BLaER1 (cell line): ENCODE measurements around the gene SYAP1.

Source experiments
- H3K27ac ChIP-seq: shearing (Covaris generic); formaldehyde crosslinking; 2 replicates; pipeline ENCODE4 v1.8.1; 2022
- H3K27me3 ChIP-seq: shearing (Covaris generic); formaldehyde crosslinking; 2 replicates; pipeline ENCODE4 v1.8.1; 2022
- H3K36me3 ChIP-seq: shearing (Covaris generic); formaldehyde crosslinking; 2 replicates; pipeline ENCODE4 v1.8.1; 2022
- H3K4me1 ChIP-seq: shearing (Covaris generic); formaldehyde crosslinking; 2 replicates; pipeline ENCODE4 v1.8.1; 2022
- H3K4me2 ChIP-seq: shearing (Covaris generic); formaldehyde crosslinking; 2 replicates; pipeline ENCODE4 v1.8.1; 2022
- H3K4me3 ChIP-seq: shearing (Covaris generic); formaldehyde crosslinking; 2 replicates; pipeline ENCODE4 v1.8.1; 2022
- H3K9ac ChIP-seq: shearing (Covaris generic); formaldehyde crosslinking; 2 replicates; pipeline ENCODE4 v1.8.1; 2022
- H3K9me3 ChIP-seq: shearing (Covaris generic); formaldehyde crosslinking; 2 replicates; pipeline ENCODE4 v1.8.1; 2022
- H4K20me1 ChIP-seq: shearing (Covaris generic); formaldehyde crosslinking; 2 replicates; pipeline ENCODE4 v1.8.1; 2022
- Cebpa-rat ChIP-seq: shearing (Covaris generic); IDR thresholded peaks from 2 replicates; pipeline ENCODE4 v1.8.1; 2022

SYAP1 gene

DNA sequence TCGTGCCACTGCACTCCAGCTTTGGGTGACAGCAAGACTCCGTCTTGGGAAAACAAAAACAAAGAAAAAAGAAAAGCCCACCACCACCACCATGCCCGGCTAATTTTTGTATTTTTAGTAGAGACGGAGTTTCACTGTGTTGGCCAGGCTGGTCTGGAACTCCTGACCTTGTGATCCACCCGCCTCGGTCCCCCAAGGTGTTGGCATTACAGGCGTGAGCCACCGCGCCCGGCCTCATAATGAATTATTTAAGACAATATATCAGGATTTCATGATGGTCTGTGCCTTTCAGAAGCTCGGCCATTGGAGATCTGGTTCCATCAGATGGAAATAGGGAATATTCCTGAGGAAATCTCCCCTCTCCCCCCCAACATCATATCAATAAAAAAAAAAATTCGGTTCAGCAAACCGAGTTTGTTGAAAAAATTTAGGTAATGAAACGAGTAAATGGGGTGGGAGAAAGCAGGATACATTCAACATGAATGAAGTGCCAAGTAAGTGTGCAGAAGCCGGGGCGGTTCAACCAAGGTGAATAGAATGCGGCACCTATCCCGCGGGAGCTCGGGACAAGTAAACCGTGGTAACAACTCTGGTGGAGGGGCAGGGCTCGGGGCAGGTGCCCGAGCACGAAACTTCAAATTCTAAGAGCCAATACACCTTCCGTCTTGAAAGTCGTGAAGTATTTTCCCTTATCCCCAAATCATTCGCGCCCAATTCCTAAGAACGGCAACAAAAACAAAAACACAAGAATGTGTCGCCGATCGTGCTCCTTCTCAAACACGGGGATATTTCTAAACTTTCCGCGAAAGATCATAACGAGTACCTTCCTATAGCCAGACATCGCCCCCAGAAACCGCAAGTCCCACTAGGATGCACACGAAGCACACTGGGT lies 66.1 kb downstream of the SYAP1 start:
- H3K27ac ChIP-seq = no peak overlapping the region
- H3K9ac ChIP-seq = peak overlapping the region; percentile 73
- peak overlapping the region; percentile 77 for H3K4me3 ChIP-seq
- H3K4me2 ChIP-seq = peak overlapping the region; percentile 98
- peaks cover 25% of the 10 kb centered on the region for H3K4me1 ChIP-seq
- H4K20me1 ChIP-seq = peaks cover 35% of the 10 kb centered on the region
- H3K9me3 ChIP-seq = no peaks in the 10 kb centered on the region
- peaks cover 1% of the 10 kb centered on the region; the same call in 1 of the 2 replicates for H3K36me3 ChIP-seq
- H3K27me3 ChIP-seq = peaks cover 14% of the 10 kb centered on the region
- no peak for TF ChIP-seq Cebpa-rat

DNA sequence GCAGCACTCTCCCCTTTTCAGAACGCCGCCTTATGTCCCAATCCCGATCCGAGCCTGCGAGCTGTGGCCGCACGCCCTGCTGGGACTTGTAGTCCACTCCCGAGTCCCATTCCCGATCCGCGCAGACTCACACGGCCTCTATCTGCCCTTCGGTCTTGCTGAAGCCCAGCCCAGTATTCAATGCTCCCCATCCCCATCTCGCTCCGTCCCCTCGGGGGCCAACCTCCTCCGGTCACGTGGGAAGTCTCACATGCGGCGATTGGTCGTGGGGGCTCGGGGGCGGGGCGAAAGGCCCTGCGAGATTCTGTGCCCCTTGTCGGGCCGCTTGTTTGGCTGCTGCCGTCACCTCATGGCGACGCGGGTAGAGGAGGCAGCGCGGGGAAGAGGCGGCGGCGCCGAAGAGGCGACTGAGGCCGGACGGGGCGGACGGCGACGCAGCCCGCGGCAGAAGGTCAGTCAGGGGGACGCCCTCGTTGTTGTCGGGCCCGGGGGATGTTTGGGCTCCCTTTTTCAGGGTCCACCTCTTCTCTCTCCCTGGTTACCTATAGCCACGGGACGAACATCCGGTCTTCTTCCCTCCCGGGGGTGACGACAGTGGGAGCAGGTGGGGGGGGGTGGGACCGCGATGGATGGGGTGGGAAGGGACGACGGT lies 66.9 kb downstream of the SYAP1 start, which contains the start of gene TXLNG:
TSS of gene TXLNG (plus strand) at position 328 of the 652 bp plus-strand sequence. CDS start at position 350, 22 bp downstream.
- H3K4me2 ChIP-seq = peak within 1 kb of the TSS; percentile 98
- H3K4me3 ChIP-seq = peak within 1 kb of the TSS; percentile 77
- H3K4me1 ChIP-seq = peaks cover 25% of the 10 kb centered on the region
- H3K36me3 ChIP-seq = peaks cover 9% of the 10 kb centered on the region
- peaks cover 14% of the 10 kb centered on the region for H3K27me3 ChIP-seq
- TF ChIP-seq Cebpa-rat = peak; percentile 63; the same call in 1 of the 2 replicates
- peaks cover 43% of the 10 kb centered on the region for H4K20me1 ChIP-seq
- peak within 1 kb of the TSS; percentile 82 for H3K9ac ChIP-seq
- peak within 1 kb of the TSS; percentile 77 for H3K27ac ChIP-seq
- no peaks in the 10 kb centered on the region for H3K9me3 ChIP-seq

DNA sequence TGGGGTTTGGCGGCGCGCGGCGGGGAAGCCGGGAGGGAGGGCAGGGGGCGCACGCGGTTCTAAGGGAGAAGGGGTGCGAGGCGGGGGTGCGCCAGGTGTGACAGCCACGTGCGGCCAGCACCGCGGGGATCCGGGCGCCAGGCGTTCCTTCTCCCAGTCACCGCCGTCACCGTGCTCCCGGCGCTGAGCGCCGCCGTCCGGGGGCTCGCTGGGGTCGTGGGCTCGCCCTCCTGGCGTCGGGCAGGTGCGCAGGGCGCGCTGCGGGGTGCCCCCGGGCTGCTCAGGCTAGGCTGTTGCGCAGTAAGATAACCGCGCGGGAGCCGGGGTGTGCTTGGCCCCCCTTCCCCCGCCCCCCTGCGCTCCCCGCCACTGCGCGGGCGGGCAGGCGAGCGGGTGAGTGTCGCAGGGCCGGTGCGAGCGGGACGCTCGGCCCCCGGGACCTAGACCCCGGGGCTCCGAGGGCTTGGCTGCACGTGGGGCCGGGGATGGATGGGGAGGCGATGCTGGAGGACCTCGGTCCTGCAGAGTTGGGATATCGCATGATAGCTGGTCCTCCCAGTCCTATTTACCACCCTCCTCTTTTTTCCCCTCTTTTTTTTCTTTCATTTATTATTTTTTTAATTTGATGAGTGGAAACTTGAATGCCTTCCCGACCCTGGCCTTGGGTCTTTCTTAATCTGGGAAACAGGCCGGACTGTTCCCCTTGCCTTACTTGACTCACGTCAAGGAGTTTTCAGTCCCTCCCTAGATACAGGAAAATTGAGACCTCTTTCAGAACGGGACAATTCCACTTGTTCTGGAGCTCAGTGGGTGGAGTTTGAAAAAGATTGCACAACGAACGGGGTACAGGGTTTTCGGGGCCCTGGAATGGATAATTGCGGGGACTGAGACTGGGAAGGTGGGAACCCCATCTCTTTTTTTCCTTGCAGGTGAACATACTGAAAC lies 67.7 kb downstream of the SYAP1 start:
- Histone ChIP-seq H3K4me3 (peak overlapping the region; percentile 77), H3K9me3 (no peaks in the 10 kb centered on the region), H3K27ac (peak overlapping the region; percentile 77), H4K20me1 (peaks cover 51% of the 10 kb centered on the region), H3K4me2 (peak overlapping the region; percentile 81), H3K27me3 (peaks cover 14% of the 10 kb centered on the region), H3K9ac (peak overlapping the region; percentile 82), H3K36me3 (peaks cover 16% of the 10 kb centered on the region), H3K4me1 (peaks cover 25% of the 10 kb centered on the region)
- no peak for TF ChIP-seq Cebpa-rat

DNA sequence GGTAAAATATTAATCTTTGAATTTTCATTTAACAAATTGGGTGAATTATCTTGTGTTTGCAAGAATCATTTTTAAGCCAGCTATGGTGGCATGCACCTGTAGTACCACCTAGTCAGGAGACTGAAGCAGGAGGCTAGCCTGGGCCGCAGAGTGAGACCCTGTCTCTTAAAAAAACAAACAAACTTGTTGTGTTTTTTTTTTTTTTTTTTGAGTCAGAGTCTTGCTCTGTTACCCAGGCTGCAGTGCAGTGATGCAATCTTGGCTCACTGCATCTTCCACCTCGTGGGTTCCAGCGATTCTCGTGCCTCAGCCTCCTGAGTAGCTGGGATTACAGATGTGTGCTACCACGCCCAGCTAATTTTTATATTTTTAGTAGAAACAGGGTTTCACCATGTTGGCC lies 69.1 kb downstream of the SYAP1 start:
- H3K27me3 ChIP-seq = peaks cover 10% of the 10 kb centered on the region
- H4K20me1 ChIP-seq = peaks cover 65% of the 10 kb centered on the region
- no peak overlapping the region for H3K9ac ChIP-seq
- H3K36me3 ChIP-seq = peaks cover 24% of the 10 kb centered on the region
- peaks cover 25% of the 10 kb centered on the region for H3K4me1 ChIP-seq
- H3K4me2 ChIP-seq = peak overlapping the region; percentile 81; the same call in 1 of the 2 replicates
- H3K27ac ChIP-seq = no peak overlapping the region
- TF ChIP-seq Cebpa-rat = peak; percentile 54; the same call in 1 of the 2 replicates
- no peak overlapping the region for H3K4me3 ChIP-seq
- H3K9me3 ChIP-seq = no peaks in the 10 kb centered on the region

DNA sequence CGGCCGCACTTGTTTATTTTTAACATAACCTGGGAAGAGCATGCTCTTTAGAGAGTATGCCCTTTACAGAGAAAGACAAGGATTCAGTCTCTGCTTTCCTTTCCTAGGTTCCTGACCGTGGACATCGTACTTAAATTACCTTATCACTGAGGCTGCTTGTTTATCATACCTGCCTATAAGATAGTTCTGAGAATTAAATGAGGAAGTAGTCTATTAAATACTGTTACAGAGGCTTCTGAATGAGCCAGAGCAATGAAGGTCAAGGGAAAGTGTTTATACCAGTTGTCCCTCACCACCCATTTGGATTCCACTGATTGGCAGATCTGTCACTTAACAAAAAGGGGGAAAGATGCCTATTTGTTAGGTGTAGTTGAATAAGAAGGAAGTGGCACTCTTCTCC lies 76.9 kb downstream of the SYAP1 start:
- H3K36me3 ChIP-seq = peaks cover 65% of the 10 kb centered on the region
- no peaks in the 10 kb centered on the region for H3K27me3 ChIP-seq

DNA sequence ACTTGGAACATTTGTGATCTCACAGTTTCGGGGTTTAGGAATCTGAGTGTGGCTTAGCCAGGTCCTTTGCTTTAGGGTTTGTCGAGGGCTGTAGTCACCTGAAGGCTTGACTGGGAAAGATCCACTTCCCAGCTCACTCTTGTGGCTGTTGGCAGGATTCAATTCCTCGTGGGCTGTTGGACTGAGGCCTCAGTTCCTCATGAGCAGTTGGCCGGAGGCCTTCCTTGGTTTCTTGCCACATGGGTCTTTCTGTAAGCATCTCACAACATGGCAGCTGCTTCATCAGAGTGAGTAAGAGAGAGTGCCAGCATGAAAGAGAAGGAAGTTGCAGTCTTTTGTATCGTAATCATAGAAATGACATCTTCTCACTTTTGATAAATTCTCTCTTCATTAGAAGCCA lies 77.9 kb downstream of the SYAP1 start:
- Histone ChIP-seq H3K27ac (no peak overlapping the region), H3K4me1 (no peaks in the 10 kb centered on the region), H4K20me1 (peaks cover 100% of the 10 kb centered on the region), H3K9me3 (no peaks in the 10 kb centered on the region), H3K4me2 (no peak overlapping the region), H3K9ac (no peak overlapping the region), H3K36me3 (peaks cover 66% of the 10 kb centered on the region), H3K27me3 (no peaks in the 10 kb centered on the region), H3K4me3 (no peak overlapping the region)
- no peak for TF ChIP-seq Cebpa-rat

More for the DNA sequence above, 76.9 kb downstream of the SYAP1 start:
- TF ChIP-seq Cebpa-rat = no peak
- Histone ChIP-seq H3K4me1 (no peaks in the 10 kb centered on the region), H3K4me3 (no peak overlapping the region), H3K27ac (no peak overlapping the region), H3K9ac (no peak overlapping the region), H3K9me3 (no peaks in the 10 kb centered on the region), H4K20me1 (peaks cover 100% of the 10 kb centered on the region), H3K4me2 (no peak overlapping the region)

DNA sequence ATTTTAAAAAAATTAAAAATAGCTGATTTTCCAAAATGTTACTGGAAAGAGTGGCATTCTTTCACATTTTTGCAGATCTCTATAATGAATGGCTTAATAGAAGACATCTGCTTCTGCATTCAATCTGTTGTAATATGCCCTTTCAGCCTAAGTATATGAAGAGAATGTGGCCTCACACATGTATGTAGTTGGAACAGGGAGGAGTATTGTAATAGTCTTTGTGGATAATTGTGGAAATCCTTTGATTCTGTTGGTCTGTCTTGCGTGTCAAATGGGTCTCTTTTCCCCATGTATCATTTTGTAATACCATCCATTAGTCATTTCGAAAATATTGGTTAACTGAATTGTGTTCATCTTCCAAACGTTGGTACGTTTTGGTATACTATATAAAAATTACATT lies 78.4 kb downstream of the SYAP1 start:
- Histone ChIP-seq H3K9ac (no peak overlapping the region), H3K9me3 (no peaks in the 10 kb centered on the region), H3K4me2 (no peak overlapping the region), H4K20me1 (peaks cover 100% of the 10 kb centered on the region), H3K27me3 (no peaks in the 10 kb centered on the region), H3K4me3 (no peak overlapping the region), H3K36me3 (peaks cover 68% of the 10 kb centered on the region), H3K4me1 (no peaks in the 10 kb centered on the region), H3K27ac (no peak overlapping the region)
- no peak for TF ChIP-seq Cebpa-rat

DNA sequence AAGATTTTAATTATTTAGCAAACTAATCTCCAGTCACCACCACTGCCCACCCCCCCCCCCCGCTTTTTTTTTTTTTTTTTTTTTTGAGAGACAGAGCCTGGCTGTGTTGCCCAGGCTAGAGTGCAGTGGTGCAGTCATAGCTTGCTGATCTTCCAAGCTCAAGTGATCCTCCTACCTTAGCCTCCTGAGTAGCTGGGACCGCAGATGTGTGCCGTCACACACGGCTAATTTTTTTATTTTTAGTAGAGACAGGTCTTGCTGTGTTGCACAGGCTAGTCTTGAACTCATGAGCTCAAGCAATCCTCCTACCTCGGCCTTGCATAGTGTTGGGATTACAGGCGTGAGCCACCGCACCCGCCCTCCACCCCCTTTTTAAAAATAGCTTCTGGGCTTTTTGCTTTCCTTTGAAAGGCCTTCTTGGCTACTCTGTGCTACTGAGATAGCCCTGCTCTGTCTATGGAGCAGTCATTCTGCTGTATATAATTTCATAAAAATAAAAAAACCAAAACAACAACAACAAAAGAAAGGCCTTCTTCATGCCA lies 85.6 kb downstream of the SYAP1 start:
- Histone ChIP-seq H3K9me3 (no peaks in the 10 kb centered on the region), H3K36me3 (peaks cover 36% of the 10 kb centered on the region), H3K27me3 (no peaks in the 10 kb centered on the region), H4K20me1 (peaks cover 91% of the 10 kb centered on the region), H3K4me1 (0 out of 2 replicates have a peak, but pooled peaks cover 4% of the 10 kb centered on the region), H3K4me2 (peak overlapping the region; percentile 22; the same call in 1 of the 2 replicates), H3K4me3 (no peak overlapping the region), H3K27ac (no peak overlapping the region), H3K9ac (no peak overlapping the region)
- no peak for TF ChIP-seq Cebpa-rat

DNA sequence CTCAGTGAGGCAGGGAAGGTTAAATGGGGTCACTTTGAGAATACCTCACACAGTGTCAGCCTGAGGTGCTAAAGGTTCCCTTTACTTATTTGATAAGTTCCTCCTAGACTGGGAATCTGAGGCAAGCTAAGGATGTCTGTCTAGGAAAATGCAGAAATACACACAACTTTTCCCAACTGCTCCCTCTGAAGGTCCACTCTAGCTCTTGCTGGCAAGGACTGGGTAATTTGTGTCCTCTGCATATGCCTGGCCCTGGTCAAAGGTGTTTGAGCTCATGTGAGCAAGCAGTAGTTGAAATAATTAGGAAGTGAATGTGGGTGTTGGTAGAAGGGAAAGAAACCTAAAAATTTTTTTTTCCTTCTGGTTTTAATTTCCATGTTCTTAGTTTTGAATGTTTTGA lies 88.1 kb downstream of the SYAP1 start:
- no peak overlapping the region for H3K4me2 ChIP-seq

More for the DNA sequence above, 88.1 kb downstream of the SYAP1 start:
- Histone ChIP-seq H3K9ac (no peak overlapping the region), H4K20me1 (peaks cover 89% of the 10 kb centered on the region), H3K4me1 (0 out of 2 replicates have a peak, but pooled peaks cover 4% of the 10 kb centered on the region), H3K4me3 (no peak overlapping the region), H3K27ac (no peak overlapping the region), H3K9me3 (no peaks in the 10 kb centered on the region), H3K36me3 (peaks cover 23% of the 10 kb centered on the region), H3K27me3 (no peaks in the 10 kb centered on the region)
- TF ChIP-seq Cebpa-rat = no peak
